Nephron progenitor cell (in vitro differentiated cells): ENCODE results near the gene ELOVL2.

Experiments used
- DNase-seq: peaks from one replicate; pipeline ENCODE4 v3.0.0; 2021
- H3K27ac Mint-ChIP-seq: 2 replicates; pipeline ENCODE4 v1.8.0; 2021; ENCODE audit warnings: mild to moderate bottlenecking, moderate library complexity, mixed read lengths
- H3K27me3 Mint-ChIP-seq: 2 replicates; pipeline ENCODE4 v1.8.0; 2021; ENCODE audit warnings: mild to moderate bottlenecking, low read depth, mixed read lengths; ENCODE audit not compliant: poor library complexity
- H3K36me3 Mint-ChIP-seq: 2 replicates; pipeline ENCODE4 v1.8.0; 2021; ENCODE audit warnings: low read depth, mixed read lengths
- H3K4me1 Mint-ChIP-seq: 2 replicates; pipeline ENCODE4 v1.8.0; 2021; ENCODE audit warnings: mixed read lengths
- H3K4me3 Mint-ChIP-seq: 2 replicates; pipeline ENCODE4 v1.8.0; 2021; ENCODE audit warnings: mild to moderate bottlenecking, moderate library complexity, mixed read lengths
- H3K9me3 Mint-ChIP-seq: 2 replicates; pipeline ENCODE4 v1.8.0; 2021; ENCODE audit warnings: mild to moderate bottlenecking, moderate library complexity, mixed read lengths
- CTCF ChIP-seq: fragments of 200-600 bp; sonication (generic); IDR thresholded peaks from 2 replicates; pipeline ENCODE4 v1.5.0; 2021; ENCODE audit warnings: antibody characterized with exemption

ELOVL2 gene

GRCh38 chr6:11042750-11043377 is 1.2 kb downstream of the ELOVL2 start:
- no peak for TF ChIP-seq CTCF
- Mint-ChIP-seq H3K27ac (peak overlapping the region; percentile 3), H3K4me1 (peaks cover 25% of the 10 kb centered on the region), H3K9me3 (peaks cover 6% of the 10 kb centered on the region), H3K36me3 (no peaks in the 10 kb centered on the region), H3K27me3 (peaks cover 77% of the 10 kb centered on the region), H3K4me3 (peak overlapping the region; percentile 91)
- DNase-seq: no peak

GRCh38 chr6:11042025-11042749 is 1.9 kb downstream of the ELOVL2 start:
- TF ChIP-seq CTCF: no peak
- peaks cover 25% of the 10 kb centered on the region for H3K4me1 Mint-ChIP-seq
- H3K27ac Mint-ChIP-seq: no peak overlapping the region
- no peak for DNase-seq
- peaks cover 73% of the 10 kb centered on the region for H3K27me3 Mint-ChIP-seq
- H3K9me3 Mint-ChIP-seq: peaks cover 6% of the 10 kb centered on the region
- H3K4me3 Mint-ChIP-seq: peak overlapping the region; percentile 91
- H3K36me3 Mint-ChIP-seq: no peaks in the 10 kb centered on the region

DNA sequence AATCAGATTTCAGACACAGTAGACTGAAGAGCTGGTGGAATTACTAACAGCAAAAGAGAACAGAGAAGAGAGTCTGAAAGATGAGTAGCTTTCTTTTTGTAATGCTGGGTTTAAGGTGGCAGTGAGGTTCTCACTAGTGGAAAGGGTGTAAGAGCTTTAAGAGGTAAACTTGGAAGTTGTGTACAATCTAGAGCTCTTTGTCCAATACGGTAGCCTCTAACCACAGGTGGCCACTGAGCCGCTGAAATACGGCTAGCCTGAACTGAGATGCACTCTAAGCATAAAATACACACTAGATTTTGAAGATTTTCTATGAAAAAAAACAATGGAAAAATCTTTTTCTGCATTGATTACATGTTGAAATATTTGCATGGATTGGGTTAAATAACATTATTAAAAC is 4.0 kb downstream of the ELOVL2 start:
- TF ChIP-seq CTCF: no peak
- H3K4me3 Mint-ChIP-seq: no peak overlapping the region
- H3K36me3 Mint-ChIP-seq: no peaks in the 10 kb centered on the region
- no peak overlapping the region for H3K27ac Mint-ChIP-seq
- H3K9me3 Mint-ChIP-seq: peaks cover 6% of the 10 kb centered on the region
- H3K4me1 Mint-ChIP-seq: peaks cover 25% of the 10 kb centered on the region
- no peak for DNase-seq
- peaks cover 63% of the 10 kb centered on the region for H3K27me3 Mint-ChIP-seq

DNA sequence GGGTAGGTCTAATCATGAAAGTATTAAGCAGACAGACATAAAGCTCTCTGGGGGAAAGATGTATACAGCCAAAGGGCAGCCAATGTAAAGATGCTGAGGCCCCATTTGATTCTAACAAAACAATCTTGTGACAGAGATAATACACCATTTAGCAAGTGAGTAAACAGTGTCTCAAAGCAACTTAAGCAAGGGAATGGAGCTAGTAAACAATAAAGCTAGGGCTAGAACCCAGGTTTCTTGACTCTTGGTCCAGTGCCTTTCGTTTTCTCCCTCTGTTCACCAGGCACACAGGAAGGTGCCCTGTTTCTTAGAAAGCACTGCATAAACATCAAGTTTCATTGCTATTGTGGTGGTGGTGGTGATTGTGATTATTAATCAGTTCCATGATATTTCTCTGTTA is 5.1 kb downstream of the ELOVL2 start:
- Mint-ChIP-seq H3K27me3 (peaks cover 55% of the 10 kb centered on the region), H3K4me1 (peaks cover 22% of the 10 kb centered on the region), H3K36me3 (no peaks in the 10 kb centered on the region), H3K4me3 (no peak overlapping the region), H3K9me3 (no peaks in the 10 kb centered on the region), H3K27ac (no peak overlapping the region)
- no peak for TF ChIP-seq CTCF
- DNase-seq: no peak

GRCh38 chr6:11036977-11037430 is 7.1 kb downstream of the ELOVL2 start:
- H3K36me3 Mint-ChIP-seq: no peaks in the 10 kb centered on the region
- H3K27ac Mint-ChIP-seq: no peak overlapping the region
- no peak for TF ChIP-seq CTCF
- no peaks in the 10 kb centered on the region for H3K9me3 Mint-ChIP-seq
- H3K4me3 Mint-ChIP-seq: no peak overlapping the region
- peaks cover 40% of the 10 kb centered on the region for H3K27me3 Mint-ChIP-seq
- peaks cover 7% of the 10 kb centered on the region for H3K4me1 Mint-ChIP-seq
- no peak for DNase-seq

GRCh38 chr6:11036351-11036740 is 7.8 kb downstream of the ELOVL2 start:
- DNase-seq: no peak
- Mint-ChIP-seq H3K4me3 (no peak overlapping the region), H3K27me3 (peaks cover 33% of the 10 kb centered on the region), H3K27ac (no peak overlapping the region), H3K9me3 (no peaks in the 10 kb centered on the region), H3K36me3 (no peaks in the 10 kb centered on the region), H3K4me1 (peaks cover 7% of the 10 kb centered on the region)
- TF ChIP-seq CTCF: no peak
